ENCODE results near the gene CSDE1. TPM values are rescaled to one million over a fixed set of nuclear protein-coding genes. Genes with fewer than 3 reads are reported as not detected.

Gene CSDE1
- total RNA-seq, 1 experiment from 2014 or later: 812 TPM

GRCh38 chr1:114669562-114670082 is 88.2 kb downstream of the CSDE1 start, which contains the start of gene DENND2C:
TSS of gene DENND2C (minus strand) at chr1:114670049. CDS start at chr1:114625984, 44,065 bp downstream.
- Histone ChIP-seq H3K27me3 (replicated peaks; ENCODE audit: insufficient read depth, low read depth, low read length, poor library complexity) (no peaks in the 10 kb centered on the region), H3K4me1 (ENCODE audit: insufficient read depth, low read length, poor library complexity, severe bottlenecking) (no peaks in the 10 kb centered on the region), H3K27ac (ENCODE audit: low read depth, low read length, poor library complexity, severe bottlenecking) (no peak within 1 kb of the TSS), H3K9me3 (ENCODE audit: low read depth, low read length, poor library complexity, severe bottlenecking) (no peaks in the 10 kb centered on the region), H3K36me3 (ENCODE audit: insufficient read depth, low read length, poor library complexity, severe bottlenecking) (no peaks in the 10 kb centered on the region), H3K4me3 (ENCODE audit: low read depth, low read length, poor library complexity, severe bottlenecking) (peak within 1 kb of the TSS; percentile 70)
- no peak for DNase-seq (ENCODE audit: low spot score)
- POLR2A ChIA-PET (ENCODE audit: low non-redundant PET): no interaction called here
- BruUV-seq (replicated peaks): TSS peak; percentile 57
- intact Hi-C loops (cut with micrococcal nuclease; ENCODE audit: unreplicated experiment): loop anchor here (5.0 to 10.0 kb wide), 2 partner anchors 325 to 692 kb away; partner anchors contain the start of gene OLFML3
- no peak for TF ChIP-seq EZH2 (IDR thresholded peaks at IDR 0.05; ENCODE audit: borderline replicate concordance, low read depth, low read length, poor library complexity, severe bottlenecking)
- TF ChIP-seq CTCF (conservative IDR thresholded peaks at IDR 0.05; ENCODE audit: low read depth, low read length): no peak
- CTCF ChIA-PET: interaction anchor here (1.1 kb wide), 1 partner anchor 690 kb away, joined by 4 read pairs; the partner anchor contains the start of gene OLFML3

- H3K4me1 ChIP-seq (ENCODE audit: insufficient read depth, low read length, poor library complexity, severe bottlenecking): no peaks in the 10 kb centered on the region
- no peaks in the 10 kb centered on the region for H3K27me3 ChIP-seq (replicated peaks; ENCODE audit: insufficient read depth, low read depth, low read length, poor library complexity)
- BruUV-seq (replicated peaks): no TSS peak
- ChIA-PET POLR2A (ENCODE audit: low non-redundant PET) (interaction anchor here (0.5 kb wide), 1 partner anchor 16 kb away, joined by 3 read pairs; no protein-coding TSS in a partner anchor), CTCF (interaction anchor here (1.1 kb wide), 1 partner anchor 690 kb away, joined by 4 read pairs; the partner anchor contains the start of gene OLFML3)
- no peaks in the 10 kb centered on the region for H3K36me3 ChIP-seq (ENCODE audit: insufficient read depth, low read length, poor library complexity, severe bottlenecking)
- intact Hi-C loops (cut with micrococcal nuclease; ENCODE audit: unreplicated experiment): no loop called here
- H3K4me3 ChIP-seq (ENCODE audit: low read depth, low read length, poor library complexity, severe bottlenecking): peak overlapping the region; percentile 70
- no peaks in the 10 kb centered on the region for H3K9me3 ChIP-seq (ENCODE audit: low read depth, low read length, poor library complexity, severe bottlenecking)
- no peak for DNase-seq (ENCODE audit: low spot score)
- no peak overlapping the region for H3K27ac ChIP-seq (ENCODE audit: low read depth, low read length, poor library complexity, severe bottlenecking)
- TF ChIP-seq EZH2 (IDR thresholded peaks at IDR 0.05; ENCODE audit: borderline replicate concordance, low read depth, low read length, poor library complexity, severe bottlenecking): no peak
- TF ChIP-seq CTCF (conservative IDR thresholded peaks at IDR 0.05; ENCODE audit: low read depth, low read length): no peak
Observed at GRCh38 chr1:114668784-114669561, 88.8 kb downstream of the CSDE1 start.

GRCh38 chr1:114668373-114668772 is 89.4 kb downstream of the CSDE1 start:
- CTCF ChIA-PET: no interaction called here
- Histone ChIP-seq H3K27me3 (replicated peaks; ENCODE audit: insufficient read depth, low read depth, low read length, poor library complexity) (no peaks in the 10 kb centered on the region), H3K4me3 (ENCODE audit: low read depth, low read length, poor library complexity, severe bottlenecking) (no peak overlapping the region)

More at GRCh38 chr1:114668373-114668772, 89.4 kb downstream of the CSDE1 start:
- H3K27ac ChIP-seq (ENCODE audit: low read depth, low read length, poor library complexity, severe bottlenecking): no peak overlapping the region
- no peak for DNase-seq (ENCODE audit: low spot score)
- BruUV-seq (replicated peaks): no TSS peak
- no peak for TF ChIP-seq CTCF (conservative IDR thresholded peaks at IDR 0.05; ENCODE audit: low read depth, low read length)
- POLR2A ChIA-PET (ENCODE audit: low non-redundant PET): no interaction called here
- intact Hi-C loops (cut with micrococcal nuclease; ENCODE audit: unreplicated experiment): no loop called here
- no peaks in the 10 kb centered on the region for H3K4me1 ChIP-seq (ENCODE audit: insufficient read depth, low read length, poor library complexity, severe bottlenecking)
- H3K36me3 ChIP-seq (ENCODE audit: insufficient read depth, low read length, poor library complexity, severe bottlenecking): no peaks in the 10 kb centered on the region
- H3K9me3 ChIP-seq (ENCODE audit: low read depth, low read length, poor library complexity, severe bottlenecking): no peaks in the 10 kb centered on the region

All from A673 (cell line).